Breast epithelium (tissue), 4 donors: ENCODE measurements around the gene SMIM24. TPM values are rescaled to one million over a fixed set of nuclear protein-coding genes. Genes with fewer than 3 reads are reported as not detected.
"Not testable (repeated sequence)": the region's sequence is repeated elsewhere in the genome, so short reads cannot be mapped to it uniquely, and the experiment has no call there.

Source experiments
- DNase-seq, 2 donors: peaks; one replicate each; pipeline ENCODE4 v3.0.0-alpha.2; 2019; ENCODE audit warnings: low spot score in 2 of 2
- H3K27ac ChIP-seq, 2 donors: fragments of 200-600 bp; sonication (generic) in 1 of 2; one replicate each; pipeline ENCODE4 v1.5.1; 2016 to 2019; ENCODE audit warnings: mild to moderate bottlenecking in 1 of 2
- H3K27me3 ChIP-seq, 2 donors: fragments of 200-600 bp; sonication (generic) in 1 of 2; one replicate each; pipeline versions ENCODE4 v1.5.1 to v1.6.0; 2017 to 2019; ENCODE audit warnings: control low read depth in 1 of 2, mild to moderate bottlenecking in 1 of 2
- H3K36me3 ChIP-seq: fragments of 200-600 bp; one replicate; pipeline ENCODE4 v1.5.1; 2019
- H3K4me1 ChIP-seq, 2 donors: fragments of 200-600 bp; sonication (generic); one replicate each; pipeline ENCODE4 v1.5.1; 2016 to 2019; ENCODE audit warnings: control low read depth in 1 of 2
- H3K4me3 ChIP-seq, 3 donors: fragments of 200-600 bp; sonication (generic); 1 replicate in 2 of 3; 2 replicates in 1 of 3; pipeline ENCODE4 v1.5.1; 2016 to 2019; ENCODE audit warnings: mild to moderate bottlenecking in 3 of 3, moderate library complexity in 2 of 3
- H3K9me3 ChIP-seq, 2 donors: fragments of 200-600 bp; sonication (generic) in 1 of 2; one replicate each; pipeline ENCODE4 v1.5.1; 2016 to 2019; ENCODE audit warnings: control low read depth in 1 of 2
- CTCF ChIP-seq, 3 donors: fragments of 450-650 bp; IDR thresholded peaks; one replicate each; pipeline ENCODE4 v1.5.1; 2016 to 2017; ENCODE audit warnings: antibody characterized with exemption in 3 of 3, mild to moderate bottlenecking in 3 of 3, moderate library complexity in 3 of 3
- POLR2A ChIP-seq: fragments of 450-650 bp; IDR thresholded peaks from one replicate; pipeline ENCODE4 v1.6.1; 2016; ENCODE audit warnings: antibody characterized with exemption, mild to moderate bottlenecking, moderate library complexity
- POLR2AphosphoS5 ChIP-seq, 3 donors: sonication (generic); formaldehyde crosslinking; IDR thresholded peaks; one replicate each; pipeline ENCODE4 v1.6.1; 2017; ENCODE audit warnings: antibody characterized with exemption in 3 of 3
- intact Hi-C: fragments of 100-400 bp; cut with DNase I; formaldehyde crosslinking; loops from one replicate; pipeline ENCODE4 v1.15.1; 2023; ENCODE audit warnings: low total_unique reads
- total RNA-seq, 3 donors: library from RNA; depleted of rRNA; stranded (reverse); fragments of >200 nt; gene quantifications; one replicate each; pipeline ENCODE4 v1.1.0, GENCODE V29; 2016

Gene SMIM24
- total RNA-seq, 3 donors from 2014 or later = 2.0 to 6.7 TPM; not detected in 1

GRCh38 chr19:3455960-3456601, 24.2 kb downstream of the SMIM24 start:
- peaks cover 9% of the 10 kb centered on the region for H3K36me3 ChIP-seq
- H3K4me1 ChIP-seq = peaks cover 0 to 4% of the 10 kb centered on the region in 2 donors
- TF ChIP-seq CTCF (IDR thresholded peaks at IDR 0.05) = no peak
- no peak for TF ChIP-seq POLR2AphosphoS5 (IDR thresholded peaks at IDR 0.05)
- no peak for TF ChIP-seq POLR2A
- intact Hi-C loops = no loop called here
- H3K4me3 ChIP-seq = no peak overlapping the region
- no peak for DNase-seq
- H3K27ac ChIP-seq = peak overlapping the region; percentile 77 to 89
- no peaks in the 10 kb centered on the region for H3K27me3 ChIP-seq
- no peaks in the 10 kb centered on the region for H3K9me3 ChIP-seq

- TF ChIP-seq POLR2AphosphoS5 (IDR thresholded peaks at IDR 0.05) (no peak), CTCF (IDR thresholded peaks at IDR 0.05) (no peak)
- H3K27ac ChIP-seq = peak overlapping the region in 1 of 2 donors; percentile 89
- no peak for DNase-seq
- intact Hi-C loops = no loop called here
- no peaks in the 10 kb centered on the region for H3K9me3 ChIP-seq
- no peak overlapping the region for H3K4me3 ChIP-seq
- H3K4me1 ChIP-seq = peaks cover 0 to 4% of the 10 kb centered on the region in 2 donors
- H3K27me3 ChIP-seq = no peaks in the 10 kb centered on the region
- peaks cover 9% of the 10 kb centered on the region for H3K36me3 ChIP-seq
These were observed 24.9 kb downstream of the SMIM24 start for GRCh38 chr19:3455393-3455955.

GRCh38 chr19:3454656-3455392, 25.5 kb downstream of the SMIM24 start:
- Histone ChIP-seq H3K27me3 (no peaks in the 10 kb centered on the region), H3K4me1 (peaks cover 0 to 4% of the 10 kb centered on the region in 2 donors), H3K27ac (peak overlapping the region; percentile 13 to 27), H3K9me3 (no peaks in the 10 kb centered on the region), H3K4me3 (no peak overlapping the region), H3K36me3 (peaks cover 9% of the 10 kb centered on the region)
- intact Hi-C loops = no loop called here
- no peak for DNase-seq
- no peak for TF ChIP-seq POLR2A
- no peak for TF ChIP-seq POLR2AphosphoS5 (IDR thresholded peaks at IDR 0.05)
- no peak for TF ChIP-seq CTCF (IDR thresholded peaks at IDR 0.05)

- H3K4me3 ChIP-seq = no peak overlapping the region
- H3K4me1 ChIP-seq = peaks cover 0 to 3% of the 10 kb centered on the region in 2 donors
- no peaks in the 10 kb centered on the region for H3K27me3 ChIP-seq
- peak overlapping the region in 1 of 2 donors; percentile 27 for H3K27ac ChIP-seq
- no peak for DNase-seq
- intact Hi-C loops = no loop called here
- TF ChIP-seq POLR2A (no peak), CTCF (IDR thresholded peaks at IDR 0.05) (no peak), POLR2AphosphoS5 (IDR thresholded peaks at IDR 0.05) (no peak)
- peaks cover 9% of the 10 kb centered on the region for H3K36me3 ChIP-seq
- no peaks in the 10 kb centered on the region for H3K9me3 ChIP-seq
These were observed 26.5 kb downstream of the SMIM24 start for GRCh38 chr19:3453840-3454239.

- not testable (repeated sequence) for H3K36me3 ChIP-seq, H3K4me1 ChIP-seq
These were observed 27.4 kb downstream of the SMIM24 start for GRCh38 chr19:3452942-3453214.

More at GRCh38 chr19:3452942-3453214, 27.4 kb downstream of the SMIM24 start:
- H3K27me3 ChIP-seq, H3K9me3 ChIP-seq, DNase-seq, H3K4me3 ChIP-seq, intact Hi-C loops: not testable (repeated sequence)
- peak overlapping the region in 1 of 2 donors; percentile 80 for H3K27ac ChIP-seq
